22Rv1 (cell line): ENCODE measurements around the gene FAM117B.

Experiments used
- CTCF ChIP-seq: fragments of 450-650 bp; IDR thresholded peaks from 2 replicates; pipeline ENCODE4 v1.5.1; 2017; ENCODE audit warnings: mild to moderate bottlenecking
- ZFX ChIP-seq: fragments of 450-650 bp; IDR thresholded peaks from 2 replicates; pipeline ENCODE4 v1.6.1; 2017; ENCODE audit warnings: antibody characterized with exemption, borderline replicate concordance

DNA sequence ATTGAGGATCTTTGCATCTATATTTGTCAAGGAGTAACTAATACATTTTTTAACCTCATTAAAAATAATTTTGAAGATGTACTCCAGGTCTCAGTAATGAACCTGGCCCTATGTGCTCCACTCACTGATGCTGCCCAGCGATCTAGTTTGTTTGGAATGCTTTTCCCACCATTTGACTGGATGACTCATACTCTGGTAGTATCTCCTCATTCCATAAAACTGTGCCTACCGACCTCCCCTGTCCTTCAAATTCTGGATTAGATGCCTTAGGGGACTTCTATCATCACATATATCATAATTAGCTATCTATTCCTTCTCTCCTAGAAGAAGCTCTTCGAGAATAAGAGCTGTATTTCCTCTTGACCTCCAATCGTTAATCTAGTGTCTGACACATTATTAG, 83.8 kb downstream of the FAM117B start:
- TF ChIP-seq CTCF (no peak), ZFX (no peak)
